ENCODE measurements around the gene USP48.

The USP48 gene

GRCh38 chr1:21640653-21641052 is 142.3 kb downstream of the USP48 start:
- TF ChIP-seq CTCF (IDR thresholded peaks at IDR 0.05; ENCODE audit: low read length, missing control alignments) = no peak
- DNase-seq (ENCODE audit: low read depth) = no peak
- H3K4me3 ChIP-seq (replicated peaks; ENCODE audit: low read depth, low read length) = no peak overlapping the region

- no peak overlapping the region for H3K4me3 ChIP-seq (replicated peaks; ENCODE audit: low read depth, low read length)
- no peak for DNase-seq (ENCODE audit: low read depth)
- TF ChIP-seq CTCF (IDR thresholded peaks at IDR 0.05; ENCODE audit: low read length, missing control alignments) = no peak
Observed at GRCh38 chr1:21639594-21640041, 143.3 kb downstream of the USP48 start.

- no peak for TF ChIP-seq CTCF (IDR thresholded peaks at IDR 0.05; ENCODE audit: low read length, missing control alignments)
- H3K4me3 ChIP-seq (replicated peaks; ENCODE audit: low read depth, low read length) = no peak overlapping the region
- DNase-seq (ENCODE audit: low read depth) = no peak
Observed at GRCh38 chr1:21638531-21639341, 144.2 kb downstream of the USP48 start.

- TF ChIP-seq CTCF (IDR thresholded peaks at IDR 0.05; ENCODE audit: low read length, missing control alignments) = no peak
- DNase-seq (ENCODE audit: low read depth) = no peak
- no peak overlapping the region for H3K4me3 ChIP-seq (replicated peaks; ENCODE audit: low read depth, low read length)
Observed at GRCh38 chr1:21637514-21637913, 145.4 kb downstream of the USP48 start.

- no peak for TF ChIP-seq CTCF (IDR thresholded peaks at IDR 0.05; ENCODE audit: low read length, missing control alignments)
- no peak for DNase-seq (ENCODE audit: low read depth)
- H3K4me3 ChIP-seq (replicated peaks; ENCODE audit: low read depth, low read length) = no peak overlapping the region
Observed at GRCh38 chr1:21636029-21636428, 146.9 kb downstream of the USP48 start.

GRCh38 chr1:21634806-21635535 is 148.0 kb downstream of the USP48 start:
- no peak overlapping the region for H3K4me3 ChIP-seq (replicated peaks; ENCODE audit: low read depth, low read length)
- no peak for TF ChIP-seq CTCF (IDR thresholded peaks at IDR 0.05; ENCODE audit: low read length, missing control alignments)
- DNase-seq (ENCODE audit: low read depth) = no peak

All from fibroblast of pulmonary artery (primary cell).